Smooth muscle cell of trachea (primary cell): ENCODE measurements around the gene PRKRA. TPM values are rescaled to one million over a fixed set of nuclear protein-coding genes. Genes with fewer than 3 reads are reported as not detected.

Source experiments
- total RNA-seq: library from RNA; depleted of rRNA; stranded (reverse); fragments of >200 nt; gene quantifications from 2 replicates; pipeline ENCODE4 v1.2.1, GENCODE V29; 2014

Gene PRKRA
- 48.4 and 52.1 TPM in 2 replicates for total RNA-seq

GRCh38 chr2:178450774-178451525 lies at the start of gene PRKRA, which contains the start of gene PJVK:
TSS of gene PRKRA (minus strand) at chr2:178451175. CDS start at chr2:178451030, 145 bp downstream.
TSS of gene PJVK (plus strand) at chr2:178451378. CDS start at chr2:178453410, 2,032 bp downstream.

GRCh38 chr2:178480227-178481181 lies 29.5 kb upstream of the PRKRA start, which contains the start of gene PLEKHA3:
TSS of gene PLEKHA3 (plus strand) at chr2:178480457. CDS start at chr2:178480870, 413 bp downstream.

GRCh38 chr2:178478439-178479274 lies 27.7 kb upstream of the PRKRA start, which contains the start of gene FKBP7:
TSS of gene FKBP7 (minus strand) at chr2:178478600. CDS start at chr2:178478499, 101 bp downstream.

Other genes with a start within 250 kb of the PRKRA start
- gene PJVK, start 203 bp upstream of the PRKRA start, total RNA-seq, result 2.0 and 2.5 TPM in 2 replicates
- gene FKBP7, start 27.4 kb upstream of the PRKRA start, total RNA-seq, result 49.8 and 49.9 TPM in 2 replicates
- 4.5 and 4.8 TPM in 2 replicates for gene PLEKHA3, start 29.3 kb upstream of the PRKRA start, total RNA-seq